ENCODE data around the gene TMEM269. TPM values are rescaled to one million over a fixed set of nuclear protein-coding genes. Genes with fewer than 3 reads are reported as not detected.
"Not testable (repeated sequence)": the region's sequence is repeated elsewhere in the genome, so short reads cannot be mapped to it uniquely, and the experiment has no call there.

TMEM269 gene
- total RNA-seq, 1 experiment from 2014 or later = 0.03 TPM

GRCh38 chr1:42748021-42748420 lies 36.8 kb upstream of the TMEM269 start:
- DNase-seq (ENCODE audit: low spot score) = no peak

DNA sequence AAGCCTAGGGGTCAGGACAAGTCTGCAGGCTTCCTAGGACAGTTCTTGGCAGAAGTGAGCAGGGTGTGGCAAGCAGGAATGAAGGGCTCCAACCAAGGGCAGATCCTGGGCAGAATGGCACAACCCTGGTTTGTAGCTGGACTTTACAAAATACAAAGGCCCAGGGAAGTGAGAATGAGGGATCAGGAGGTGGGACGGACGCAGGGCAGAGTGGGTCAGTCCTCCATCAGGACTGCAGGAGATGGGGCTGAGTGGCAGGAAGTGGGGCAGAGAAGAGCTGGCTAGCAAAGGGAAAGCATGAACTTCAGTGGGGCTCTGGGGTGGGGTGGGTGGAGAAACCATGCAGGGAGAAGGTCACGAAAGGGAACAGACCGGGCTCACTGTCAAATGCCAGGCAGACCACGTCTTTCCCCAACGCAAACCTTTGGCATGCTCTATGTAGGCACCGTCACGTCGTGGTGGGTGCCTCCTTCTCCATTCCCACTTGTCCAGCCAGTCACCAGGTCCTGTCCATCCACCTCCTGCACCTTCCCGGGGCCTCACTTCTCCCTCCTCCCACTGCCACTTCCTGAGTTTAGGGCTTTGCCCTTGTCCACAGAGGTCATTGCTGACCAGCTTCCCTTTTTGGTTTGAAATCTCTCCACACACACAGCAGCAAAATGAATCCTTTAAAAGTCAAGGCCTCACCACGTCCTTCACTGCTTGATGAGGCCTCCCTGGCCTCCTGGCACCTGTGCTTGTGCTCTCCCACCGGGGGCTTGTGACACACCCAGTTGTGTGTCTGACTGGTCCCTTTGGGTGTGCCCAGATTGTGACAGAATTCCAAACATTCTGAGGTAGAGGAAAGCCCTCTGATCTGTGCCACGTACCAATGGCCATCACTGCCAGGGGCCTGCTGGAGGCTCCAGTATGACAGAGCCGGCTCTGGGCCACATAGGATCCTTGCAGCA lies 36.1 kb upstream of the TMEM269 start:
- no peak for DNase-seq (ENCODE audit: low spot score)

GRCh38 chr1:42750041-42750440 lies 34.8 kb upstream of the TMEM269 start:
- no peak for DNase-seq (ENCODE audit: low spot score)

DNA sequence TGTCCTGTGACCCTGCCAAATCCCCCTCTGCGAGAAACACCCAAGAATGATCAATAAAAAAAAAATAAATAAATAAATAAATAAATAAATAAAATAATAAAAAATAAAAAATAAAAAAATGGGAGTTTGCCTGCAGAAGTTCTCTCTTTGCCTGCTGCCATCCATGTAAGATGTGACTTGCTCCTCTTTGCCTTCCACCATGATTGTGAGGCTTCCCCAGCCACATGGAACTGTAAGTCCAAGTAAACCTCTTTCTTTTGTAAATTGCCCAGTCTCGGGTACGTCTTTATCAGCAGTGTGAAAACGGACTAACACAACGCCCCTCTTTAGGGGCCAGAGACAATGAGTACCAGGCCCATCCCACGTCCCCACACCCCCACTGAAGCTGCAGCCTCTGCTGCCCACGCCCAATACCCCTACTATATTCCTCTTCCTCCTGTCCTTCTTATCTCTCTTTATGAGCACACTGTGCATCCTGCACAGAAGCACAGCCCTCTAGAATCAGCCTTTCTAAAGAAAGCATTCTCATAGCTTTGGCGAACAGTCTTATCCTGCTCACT lies 33.2 kb upstream of the TMEM269 start:
- DNase-seq (ENCODE audit: low spot score) = not testable (repeated sequence)

- no peak for DNase-seq (ENCODE audit: low spot score)
These were observed 32.5 kb upstream of the TMEM269 start for GRCh38 chr1:42752284-42752683.

DNA sequence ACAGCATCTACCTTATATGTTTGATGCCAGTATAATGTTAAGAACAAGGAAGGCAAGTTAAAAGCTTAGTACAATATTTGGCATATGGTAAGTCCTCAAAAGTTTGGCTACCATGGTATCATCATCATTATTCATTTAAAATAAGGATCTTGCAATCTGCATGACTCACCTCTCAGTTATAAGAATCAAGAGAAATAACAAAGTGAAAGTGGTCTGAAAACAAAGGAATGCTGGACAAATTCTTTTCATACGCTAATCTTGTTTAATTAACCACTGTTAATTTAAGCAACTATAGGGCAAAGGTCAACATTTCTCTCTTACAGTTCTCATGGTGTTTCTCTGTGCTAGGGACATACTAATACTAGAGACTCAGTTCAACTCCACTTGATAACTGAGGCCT lies 31.7 kb upstream of the TMEM269 start:
- no peak for DNase-seq (ENCODE audit: low spot score)

- peak; percentile 66 for DNase-seq (ENCODE audit: low spot score)
These were observed 27.6 kb upstream of the TMEM269 start for GRCh38 chr1:42756956-42757891.

- no peak for DNase-seq (ENCODE audit: low spot score)
These were observed 26.9 kb upstream of the TMEM269 start for GRCh38 chr1:42757892-42758275.

DNA sequence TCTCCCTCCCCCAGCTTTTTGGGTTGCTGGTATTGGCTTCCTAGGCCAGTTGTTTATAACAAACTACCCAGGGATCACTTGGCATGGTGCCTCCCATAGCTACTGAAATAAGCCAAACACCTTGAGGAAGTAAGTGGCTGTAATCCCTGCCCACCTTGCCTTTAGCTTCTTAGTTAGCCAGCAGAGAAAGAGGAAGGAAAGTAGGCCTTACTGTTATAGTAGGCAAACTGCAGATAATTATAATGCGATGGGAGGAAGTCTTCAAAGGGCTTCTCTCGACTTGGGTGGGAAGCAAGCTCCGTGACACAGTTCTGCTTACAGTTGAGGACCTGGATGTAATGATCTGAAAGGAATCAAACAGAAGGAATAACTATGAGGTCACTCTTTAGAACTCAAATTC lies 26.1 kb upstream of the TMEM269 start:
- no peak for DNase-seq (ENCODE audit: low spot score)

DNA sequence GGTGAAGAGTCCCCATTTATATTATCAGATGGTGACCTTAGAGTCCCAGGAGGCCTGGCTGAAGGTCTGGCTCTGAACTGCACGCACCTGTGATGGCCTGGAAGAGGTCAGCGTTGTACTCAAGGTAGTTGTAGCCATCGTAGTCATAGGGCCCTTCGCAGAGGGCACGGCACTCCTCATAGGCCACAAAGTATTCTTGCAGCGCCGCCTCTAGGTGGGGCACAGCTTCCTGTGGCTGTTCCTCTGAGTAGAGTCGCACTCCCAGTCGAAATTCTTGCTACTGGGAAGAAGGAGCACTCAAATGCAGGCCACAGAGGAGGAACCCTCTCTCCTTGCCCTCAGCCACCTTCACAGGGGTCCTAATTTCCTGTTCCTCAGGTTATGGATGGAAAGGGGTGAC lies 25.7 kb upstream of the TMEM269 start:
- DNase-seq (ENCODE audit: low spot score) = peak; percentile 12

- no peak for DNase-seq (ENCODE audit: low spot score)
These were observed 23.2 kb upstream of the TMEM269 start for GRCh38 chr1:42761567-42761966.

DNA sequence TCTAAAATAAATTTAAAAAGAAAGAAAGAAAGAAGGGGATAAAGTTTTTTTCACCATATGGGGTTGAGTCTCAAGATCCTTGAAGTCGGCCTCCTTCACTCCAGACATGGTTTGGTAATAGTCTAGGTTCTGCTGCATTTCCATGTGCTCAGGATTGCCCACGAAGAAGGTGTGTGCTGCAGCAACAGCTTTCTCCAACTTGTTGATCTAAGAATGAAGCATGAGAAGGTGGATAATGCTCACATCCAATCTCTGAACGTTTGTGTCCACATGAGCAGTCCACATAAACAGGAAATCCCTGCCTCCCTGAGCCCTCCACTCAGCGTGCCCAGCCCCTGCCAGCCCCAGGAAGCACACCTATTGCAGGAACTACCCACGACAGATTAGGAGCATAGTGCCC lies 22.5 kb upstream of the TMEM269 start:
- no peak for DNase-seq (ENCODE audit: low spot score)

DNA sequence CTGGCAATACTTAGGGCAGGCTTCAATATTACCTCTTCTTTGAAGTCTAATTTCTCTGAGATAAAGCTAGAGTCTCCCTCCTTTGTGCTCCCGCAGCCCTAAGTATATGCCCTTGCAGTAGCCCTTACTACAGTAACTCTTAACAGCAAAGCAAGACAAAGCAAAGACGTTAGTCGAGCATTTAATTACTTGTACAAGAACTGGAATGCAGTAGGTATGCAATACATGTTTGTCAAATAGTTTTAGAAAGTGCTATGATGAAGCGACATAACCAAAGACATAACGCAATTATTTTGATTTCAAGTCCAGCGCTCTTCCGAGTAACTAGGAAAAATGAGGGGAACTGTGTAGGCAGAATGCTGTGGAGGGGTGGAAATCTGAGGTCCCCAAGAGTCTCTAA lies 19.5 kb upstream of the TMEM269 start:
- no peak for DNase-seq (ENCODE audit: low spot score)

DNA sequence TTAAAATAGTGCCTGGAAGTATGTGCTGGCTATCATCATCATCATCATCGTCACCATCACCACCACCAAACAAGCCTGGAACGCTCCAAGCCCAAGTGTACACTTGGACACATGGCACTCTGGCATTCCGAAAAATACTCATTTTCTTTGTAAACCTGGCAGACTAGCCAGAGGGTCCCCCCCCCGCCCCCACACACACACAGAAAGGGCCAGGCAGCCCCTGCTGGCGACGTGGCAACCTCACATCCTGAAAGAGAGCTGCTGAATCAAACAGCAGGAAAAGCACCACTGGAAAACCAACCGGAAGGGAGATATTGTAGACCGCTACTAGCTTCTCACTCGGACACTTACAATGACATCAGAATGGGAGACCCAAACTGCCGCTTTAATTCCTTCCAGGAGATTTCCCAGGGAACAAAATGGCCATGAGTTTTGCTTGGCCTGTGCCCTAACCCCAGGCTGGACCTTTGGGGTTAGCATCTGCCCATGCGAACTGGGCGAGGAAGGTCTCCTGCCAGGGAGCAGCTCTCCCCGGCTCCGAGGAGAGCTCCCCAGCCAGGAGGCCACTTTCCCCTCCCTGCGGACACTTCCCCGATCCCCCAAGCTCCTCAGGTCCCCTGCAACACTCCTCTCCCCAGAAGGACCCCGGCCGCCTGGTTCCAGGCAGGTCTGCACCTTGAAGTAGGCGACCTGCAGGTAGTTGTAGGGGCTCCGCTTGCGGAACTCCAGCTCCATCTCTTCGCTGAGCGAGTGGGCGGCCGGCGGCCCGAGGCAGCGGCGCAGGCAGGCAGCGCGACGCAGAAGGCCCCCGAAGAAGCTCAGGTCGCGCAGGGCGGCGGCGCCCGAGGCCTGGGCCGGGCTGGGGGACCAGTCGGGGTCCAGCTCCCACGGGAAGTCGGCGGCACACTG lies 18.7 kb upstream of the TMEM269 start:
- peak; percentile 64 for DNase-seq (ENCODE audit: low spot score)

DNA sequence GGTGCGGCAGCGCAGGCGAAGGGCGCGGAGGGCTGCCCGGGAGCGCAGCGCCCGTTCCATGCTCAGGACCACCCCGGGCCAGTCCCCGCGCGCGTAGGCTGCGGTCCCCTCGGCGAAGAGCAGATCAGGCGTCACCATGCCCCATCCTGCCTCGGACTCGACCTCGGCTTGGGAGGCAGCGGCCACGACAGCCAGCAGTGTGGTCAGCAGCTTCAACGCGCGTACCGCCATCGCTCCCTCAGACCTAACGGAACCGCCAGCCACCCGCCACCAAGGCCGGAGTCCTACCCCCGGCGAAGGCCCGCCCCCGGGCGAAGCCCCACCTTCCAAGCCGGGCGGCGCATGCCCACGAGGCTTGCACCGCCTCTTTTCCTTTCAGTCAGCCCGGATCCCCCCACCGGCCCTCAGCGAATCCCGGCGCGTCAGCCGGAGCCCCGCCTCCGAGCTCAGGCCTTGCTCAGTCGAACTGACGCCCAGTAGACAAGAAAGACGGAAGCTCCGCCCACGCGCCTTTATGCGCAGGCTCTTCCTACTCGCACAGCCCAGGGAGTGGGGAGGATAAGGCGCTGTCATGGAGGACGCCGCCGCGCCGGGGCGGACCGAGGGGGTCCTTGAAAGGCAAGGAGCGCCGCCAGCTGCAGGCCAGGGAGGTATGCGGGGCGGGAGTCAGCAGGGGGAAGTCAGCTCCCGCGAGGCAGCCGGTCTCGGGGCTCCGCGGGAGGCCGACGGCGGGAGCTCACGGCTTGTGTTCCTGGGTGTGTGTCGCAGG lies 17.9 kb upstream of the TMEM269 start, which contains the start of the genes C1orf50 and P3H1:
Gene C1orf50 (plus strand): TSS at position 509 of the 769 bp plus-strand sequence. CDS start 63 bp downstream, at position 572.
Gene P3H1 (minus strand): TSS at position 288 of the 769 bp plus-strand sequence. CDS start 57 bp downstream, at position 231.
- DNase-seq (ENCODE audit: low spot score) = peak; percentile 99

- DNase-seq (ENCODE audit: low spot score) = peak; percentile 37
These were observed 17.2 kb upstream of the TMEM269 start for GRCh38 chr1:42767510-42768000.

- no peak for DNase-seq (ENCODE audit: low spot score)
These were observed 16.6 kb upstream of the TMEM269 start for GRCh38 chr1:42768172-42768571.

DNA sequence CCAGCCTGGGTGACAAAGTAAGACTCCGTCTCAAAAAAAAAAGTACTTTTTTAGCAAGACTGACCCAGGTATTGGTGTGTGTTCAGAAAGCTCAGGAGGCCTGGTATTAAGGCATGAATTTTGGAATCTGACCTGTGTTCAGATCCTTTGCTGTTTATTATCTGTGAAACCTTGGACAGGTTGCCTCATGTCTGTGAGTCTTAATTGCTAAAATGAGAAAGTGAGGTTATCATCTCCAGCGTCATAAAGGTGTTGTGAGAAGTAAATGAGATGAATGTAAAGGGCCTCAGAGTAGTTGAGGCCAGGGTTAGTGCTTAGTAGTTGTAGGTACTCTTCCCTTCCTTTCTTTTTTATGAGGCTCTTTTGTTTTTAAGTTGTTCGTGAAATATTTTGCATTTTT lies 15.0 kb upstream of the TMEM269 start:
- no peak for DNase-seq (ENCODE audit: low spot score)

GRCh38 chr1:42773420-42773819 lies 11.4 kb upstream of the TMEM269 start:
- DNase-seq (ENCODE audit: low spot score) = no peak
